Heart left ventricle (tissue), 13 donors: ENCODE results near the gene TMEM109.

ENCODE experiments used
- CTCF ChIP-seq, 12 donors: fragments of 200-600 bp; sonication (generic) in 4 of 12; IDR thresholded peaks; one replicate each; pipeline versions ENCODE4 v1.5.0 to v1.8.0; 2018 to 2022; ENCODE audit warnings: antibody characterized with exemption in 12 of 12, mild to moderate bottlenecking in 5 of 12
- POLR2A ChIP-seq, 2 donors: fragments of 450-650 bp; IDR thresholded peaks; one replicate each; pipeline ENCODE4 v1.6.1; 2017; ENCODE audit warnings: antibody characterized with exemption in 2 of 2, mild to moderate bottlenecking in 2 of 2, moderate library complexity in 2 of 2
- donor health status: ischemic (EF 13 %, LVEDD 7.1; RV severe dilation, severe dysfunction).
- donor health status: DM: no; HTN: yes; CAD: no.
- donor health status: DM: no; HTN: no; CAD: no.
- donor health status: ischemic (EF 25% LVEDD 6.9; RV normal size, moderate dysfunction).
- donor health status: ischemic (EF 25% LVEDD 5.7; RV mildly dilated, moderate dysfunction).
- donor health status: ischemic (EF 35%, LVEDD 5.7; RV mildly dilated, moderate dysfunction).
- donor health status: nonischemic (EF 11% LVEDD 7.7; RV severe dilation, severe dysfunction).
- donor health status: DM: yes; HTN: yes; CAD: no.
- donor health status: PGD.
- donor health status: ischemic (EF 29% LVEDD 5.4; RV normal size, mild dysfunction).
- donor health status: nonischemic (EF 23%, LVEDD 6.1; RV moderate dilation, normal function).

- TF ChIP-seq CTCF (IDR thresholded peaks at IDR 0.05): no peak
- TF ChIP-seq POLR2A (IDR thresholded peaks at IDR 0.05): no peak
Measured at GRCh38 chr11:60938500-60938899, 24.5 kb downstream of the TMEM109 start.
